ENCODE measurements around the gene SLC22A23.

SLC22A23 gene

DNA sequence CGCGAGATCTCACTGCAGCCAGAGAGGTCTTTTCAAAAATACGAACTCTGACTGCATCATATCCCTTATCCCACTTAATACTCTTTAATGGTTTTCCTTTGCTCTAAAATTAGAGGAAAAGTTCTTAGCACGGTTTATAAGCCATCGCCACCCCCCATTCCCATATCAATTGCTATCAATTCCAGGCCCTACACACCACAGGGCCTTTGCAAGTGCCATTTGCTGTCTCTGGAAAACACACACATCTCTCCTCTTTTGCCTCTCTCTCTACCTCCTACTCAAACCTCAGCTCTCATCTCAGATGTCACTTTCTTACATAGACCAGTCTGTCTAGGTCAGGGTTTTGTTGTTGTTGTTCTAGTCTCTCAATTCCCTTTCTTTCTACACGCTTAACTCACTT is 9.8 kb downstream of the SLC22A23 start:
- no peak for DNase-seq (ENCODE audit: extremely low read depth, low read depth)
- TF ChIP-seq, protein P1, sequence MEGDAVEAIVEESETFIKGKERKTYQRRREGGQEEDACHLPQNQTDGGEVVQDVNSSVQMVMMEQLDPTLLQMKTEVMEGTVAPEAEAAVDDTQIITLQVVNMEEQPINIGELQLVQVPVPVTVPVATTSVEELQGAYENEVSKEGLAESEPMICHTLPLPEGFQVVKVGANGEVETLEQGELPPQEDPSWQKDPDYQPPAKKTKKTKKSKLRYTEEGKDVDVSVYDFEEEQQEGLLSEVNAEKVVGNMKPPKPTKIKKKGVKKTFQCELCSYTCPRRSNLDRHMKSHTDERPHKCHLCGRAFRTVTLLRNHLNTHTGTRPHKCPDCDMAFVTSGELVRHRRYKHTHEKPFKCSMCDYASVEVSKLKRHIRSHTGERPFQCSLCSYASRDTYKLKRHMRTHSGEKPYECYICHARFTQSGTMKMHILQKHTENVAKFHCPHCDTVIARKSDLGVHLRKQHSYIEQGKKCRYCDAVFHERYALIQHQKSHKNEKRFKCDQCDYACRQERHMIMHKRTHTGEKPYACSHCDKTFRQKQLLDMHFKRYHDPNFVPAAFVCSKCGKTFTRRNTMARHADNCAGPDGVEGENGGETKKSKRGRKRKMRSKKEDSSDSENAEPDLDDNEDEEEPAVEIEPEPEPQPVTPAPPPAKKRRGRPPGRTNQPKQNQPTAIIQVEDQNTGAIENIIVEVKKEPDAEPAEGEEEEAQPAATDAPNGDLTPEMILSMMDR (IDR thresholded peaks at IDR 0.05; ENCODE audit: low read depth, low read length, missing control alignments): no peak
- no peak overlapping the region for H3K4me3 ChIP-seq (replicated peaks; ENCODE audit: low read depth, low read length)

DNA sequence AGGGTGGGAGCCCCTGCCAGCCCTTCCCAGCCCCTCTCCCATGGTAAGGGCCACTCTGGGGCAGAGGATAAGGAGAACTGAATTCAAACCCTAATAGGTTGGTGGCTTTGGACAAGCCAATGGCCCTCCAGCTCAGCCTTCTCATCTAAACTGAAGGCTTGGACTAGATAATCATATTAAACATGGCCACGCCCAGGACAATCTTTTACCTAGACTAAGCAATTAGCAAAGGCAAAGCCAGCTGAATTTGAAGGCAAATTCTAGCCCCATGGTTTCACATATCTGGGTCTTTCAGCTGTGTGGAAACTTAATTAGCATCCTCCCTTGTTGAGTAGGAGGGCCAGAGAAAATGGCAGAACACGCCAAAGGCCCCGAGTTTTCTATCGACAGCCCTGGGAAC is 10.7 kb downstream of the SLC22A23 start:
- TF ChIP-seq, protein P1 (IDR thresholded peaks at IDR 0.05; ENCODE audit: low read depth, low read length, missing control alignments): no peak
- DNase-seq (ENCODE audit: extremely low read depth, low read depth): no peak
- H3K4me3 ChIP-seq (replicated peaks; ENCODE audit: low read depth, low read length): no peak overlapping the region

DNA sequence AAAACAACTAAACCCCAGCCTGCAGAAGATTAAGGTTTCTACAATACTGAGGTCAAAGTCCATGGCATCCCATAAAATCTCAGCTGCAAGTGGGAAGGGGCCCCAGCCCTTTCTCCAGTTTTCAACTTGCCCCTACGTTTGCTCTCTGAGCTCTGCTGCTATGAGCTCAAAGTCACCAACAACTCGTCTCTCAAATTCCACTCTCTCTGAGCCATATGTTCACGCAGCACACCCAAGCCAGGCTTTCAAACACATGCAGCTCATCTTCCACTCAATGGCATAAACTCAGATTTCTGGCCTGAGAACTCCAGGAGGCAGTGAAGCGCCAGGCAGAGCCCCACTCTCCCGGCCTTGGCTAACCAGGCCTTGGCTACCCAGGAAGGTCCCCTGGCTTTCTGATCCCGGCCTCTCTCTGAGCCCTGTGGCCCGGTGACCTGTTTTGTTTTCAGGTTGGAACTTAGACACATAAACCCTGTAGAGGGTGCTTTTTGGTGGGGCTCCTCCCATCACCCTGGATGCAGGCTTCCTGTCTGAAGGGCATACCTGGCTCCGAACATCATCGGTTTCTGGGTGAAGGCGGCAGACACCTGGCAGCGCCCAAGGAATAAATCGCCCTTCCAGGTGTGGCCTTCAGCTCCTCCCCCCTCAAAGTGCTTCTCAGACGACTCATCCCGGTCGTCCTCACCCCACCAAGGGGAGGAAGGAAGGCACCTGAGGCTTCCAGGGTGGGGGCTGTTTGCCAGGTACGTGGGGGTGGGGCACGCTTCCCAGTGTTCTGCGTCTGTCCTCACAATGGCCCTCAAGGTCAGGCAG is 12.4 kb downstream of the SLC22A23 start:
- DNase-seq (ENCODE audit: extremely low read depth, low read depth): no peak
- no peak overlapping the region for H3K4me3 ChIP-seq (replicated peaks; ENCODE audit: low read depth, low read length)
- TF ChIP-seq, protein P1 (IDR thresholded peaks at IDR 0.05; ENCODE audit: low read depth, low read length, missing control alignments): no peak

DNA sequence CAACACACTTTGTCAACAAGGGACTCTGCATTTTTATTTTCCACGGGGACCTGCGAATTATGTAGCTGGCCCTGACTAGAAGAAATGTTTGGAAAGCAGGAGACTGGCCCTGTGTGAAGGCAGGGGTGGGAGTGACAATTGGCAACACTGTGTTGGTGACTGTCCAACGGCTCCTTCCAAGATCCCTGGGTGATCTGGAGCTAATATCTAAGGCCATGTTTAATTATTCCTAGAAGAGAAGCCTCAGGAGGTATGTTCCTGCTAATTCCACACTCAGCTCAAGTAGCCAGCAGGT is 13.7 kb downstream of the SLC22A23 start:
- H3K4me3 ChIP-seq (replicated peaks; ENCODE audit: low read depth, low read length): no peak overlapping the region
- TF ChIP-seq, protein P1 (IDR thresholded peaks at IDR 0.05; ENCODE audit: low read depth, low read length, missing control alignments): no peak
- no peak for DNase-seq (ENCODE audit: extremely low read depth, low read depth)

DNA sequence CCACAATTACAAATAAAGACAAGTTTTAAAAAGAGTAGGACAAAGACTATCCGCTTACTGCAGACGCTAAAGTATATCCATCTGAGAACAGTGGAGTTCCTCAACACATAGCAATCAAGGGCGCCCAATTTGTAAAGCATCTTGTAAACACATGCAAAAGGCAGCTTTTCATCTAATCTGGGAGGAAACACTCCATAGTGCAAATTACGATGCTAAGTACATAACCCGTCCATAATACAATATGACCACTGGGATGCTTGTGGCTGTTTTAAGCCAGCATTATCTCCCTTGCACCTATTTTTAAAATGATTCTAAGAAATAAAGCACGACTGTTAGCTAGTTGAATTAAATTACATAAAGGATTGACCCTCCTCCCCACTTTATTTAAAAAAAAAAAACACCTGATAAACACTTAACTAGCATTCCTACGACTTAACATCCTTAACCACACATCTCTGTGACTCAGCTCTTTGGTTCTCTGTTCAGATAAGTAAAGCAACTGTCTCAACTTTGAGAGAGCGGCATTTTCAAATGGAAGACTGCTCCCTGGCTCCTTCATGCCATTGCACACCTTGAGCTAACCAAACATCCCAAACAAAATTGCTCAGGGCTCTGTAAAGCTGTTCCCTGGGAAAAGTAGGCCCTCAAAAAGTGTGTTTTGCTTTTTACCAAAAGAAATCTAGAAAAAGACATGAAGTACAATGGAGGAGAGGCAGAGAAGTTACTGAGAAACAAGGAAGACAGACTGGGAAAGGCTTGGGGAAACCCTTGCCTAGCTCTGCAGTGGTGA is 14.2 kb downstream of the SLC22A23 start:
- TF ChIP-seq, protein P1 (IDR thresholded peaks at IDR 0.05; ENCODE audit: low read depth, low read length, missing control alignments): no peak
- DNase-seq (ENCODE audit: extremely low read depth, low read depth): no peak
- no peak overlapping the region for H3K4me3 ChIP-seq (replicated peaks; ENCODE audit: low read depth, low read length)

DNA sequence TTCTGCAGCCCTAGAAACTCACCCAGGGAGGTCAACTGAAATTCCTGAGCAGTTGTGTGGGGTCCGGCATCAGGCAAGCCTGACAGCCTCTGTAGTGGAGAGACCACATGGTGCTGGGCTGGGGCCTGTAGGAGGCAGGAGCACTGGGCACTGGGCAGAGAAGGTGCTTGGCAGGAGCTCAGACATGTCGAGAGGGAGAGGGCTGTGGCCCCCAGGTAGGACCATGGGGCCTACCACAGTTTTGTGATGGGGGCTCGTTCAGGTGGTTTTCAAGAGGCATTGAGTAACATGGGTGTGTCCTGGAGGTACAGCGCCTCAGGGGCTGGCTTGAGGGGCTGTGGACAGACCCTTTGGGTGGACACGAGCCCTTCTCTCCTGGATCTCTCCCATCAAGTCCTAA is 15.9 kb downstream of the SLC22A23 start:
- no peak overlapping the region for H3K4me3 ChIP-seq (replicated peaks; ENCODE audit: low read depth, low read length)
- DNase-seq (ENCODE audit: extremely low read depth, low read depth): no peak
- TF ChIP-seq, protein P1 (IDR thresholded peaks at IDR 0.05; ENCODE audit: low read depth, low read length, missing control alignments): no peak

Data from HFF-Myc (cell line).